Measurements from ENCODE around the gene GPR183.

GPR183 gene

GRCh38 chr13:99270518-99270917, 36.7 kb downstream of the GPR183 start:
- POLR2A ChIA-PET: no interaction called here
- no peak for TF ChIP-seq CTCF (IDR thresholded peaks at IDR 0.05; ENCODE audit: control extremely low read depth, extremely low read depth, low read depth, missing control alignments)
- CTCF ChIA-PET: interaction anchor here (0.7 to 23.7 kb wide), 41 partner anchors 10 to 961 kb away, joined by 3 to 363 read pairs (median 12); partner anchors contain the start of genes GPR18, GPR183, TM9SF2 and UBAC2
- DNase-seq (ENCODE audit: extremely low spot score): no peak

GRCh38 chr13:99269627-99270241, 37.5 kb downstream of the GPR183 start:
- TF ChIP-seq CTCF (IDR thresholded peaks at IDR 0.05; ENCODE audit: control extremely low read depth, extremely low read depth, low read depth, missing control alignments): peak; percentile 79
- peak; percentile 37 for DNase-seq (ENCODE audit: extremely low spot score)
- CTCF ChIA-PET: interaction anchor here (0.6 to 23.7 kb wide), 65 partner anchors 10 to 962 kb away, joined by 3 to 363 read pairs (median 5); partner anchors contain the start of genes GPR18, GPR183, TM9SF2 and UBAC2
- POLR2A ChIA-PET: interaction anchor here (0.6 kb wide), 1 partner anchor 68 kb away, joined by 9 read pairs; no protein-coding TSS in a partner anchor

GRCh38 chr13:99268822-99269221, 38.4 kb downstream of the GPR183 start:
- DNase-seq (ENCODE audit: extremely low spot score): no peak
- ChIA-PET POLR2A (interaction anchor here (0.6 kb wide), 1 partner anchor 85 kb away, joined by 5 read pairs; no protein-coding TSS in a partner anchor), CTCF (interaction anchor here (0.6 to 23.7 kb wide), 48 partner anchors 9 to 963 kb away, joined by 3 to 363 read pairs (median 6); partner anchors contain the start of genes GPR18, GPR183, TM9SF2 and UBAC2)
- no peak for TF ChIP-seq CTCF (IDR thresholded peaks at IDR 0.05; ENCODE audit: control extremely low read depth, extremely low read depth, low read depth, missing control alignments)

- ChIA-PET POLR2A (no interaction called here), CTCF (interaction anchor here (0.8 to 23.7 kb wide), 16 partner anchors 12 to 964 kb away, joined by 3 to 363 read pairs (median 10); partner anchors contain the start of genes TM9SF2 and UBAC2)
- no peak for TF ChIP-seq CTCF (IDR thresholded peaks at IDR 0.05; ENCODE audit: control extremely low read depth, extremely low read depth, low read depth, missing control alignments)
- no peak for DNase-seq (ENCODE audit: extremely low spot score)
These were observed 39.3 kb downstream of the GPR183 start for GRCh38 chr13:99267927-99268326.

- no peak for TF ChIP-seq CTCF (IDR thresholded peaks at IDR 0.05; ENCODE audit: control extremely low read depth, extremely low read depth, low read depth, missing control alignments)
- no peak for DNase-seq (ENCODE audit: extremely low spot score)
- CTCF ChIA-PET: interaction anchor here (0.7 to 23.7 kb wide), 27 partner anchors 10 to 965 kb away, joined by 3 to 363 read pairs (median 6); partner anchors contain the start of genes GPR183 and UBAC2
- POLR2A ChIA-PET: no interaction called here
These were observed 40.4 kb downstream of the GPR183 start for GRCh38 chr13:99266827-99267226.

- DNase-seq (ENCODE audit: extremely low spot score): peak; percentile 40
- TF ChIP-seq CTCF (IDR thresholded peaks at IDR 0.05; ENCODE audit: control extremely low read depth, extremely low read depth, low read depth, missing control alignments): peak; percentile 63
- ChIA-PET POLR2A (no interaction called here), CTCF (interaction anchor here (0.6 to 23.7 kb wide), 55 partner anchors 8 to 761 kb away, joined by 3 to 363 read pairs (median 4); partner anchors contain the start of genes GPR183 and UBAC2)
These were observed 41.3 kb downstream of the GPR183 start for GRCh38 chr13:99265821-99266426.
